Measurements from ENCODE around the gene DGKE. TPM values are rescaled to one million over a fixed set of nuclear protein-coding genes. Genes with fewer than 3 reads are reported as not detected.

The DGKE gene
- total RNA-seq, 1 donor from 2014 or later = 8.4 TPM

DNA sequence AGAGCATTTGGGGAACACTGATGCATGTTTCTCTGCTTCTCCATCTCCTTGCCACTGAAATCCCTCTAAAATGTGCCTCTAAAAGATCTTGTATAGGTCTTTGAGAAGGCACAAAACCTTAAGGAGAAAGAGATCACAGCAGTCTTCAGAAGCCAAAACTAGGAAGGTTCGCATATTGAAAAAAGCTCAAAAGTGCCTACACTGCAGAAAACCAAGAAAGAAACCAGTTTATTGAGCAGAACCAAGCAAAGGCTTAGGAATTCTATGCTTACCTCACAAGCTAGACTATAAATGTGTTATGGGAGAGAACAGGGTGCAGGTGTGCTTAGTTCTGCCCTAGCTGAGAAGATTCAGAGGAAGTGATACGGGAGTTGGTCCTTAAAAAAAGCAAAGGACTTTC, 16.6 kb downstream of the DGKE start:
- TF ChIP-seq, protein P1, sequence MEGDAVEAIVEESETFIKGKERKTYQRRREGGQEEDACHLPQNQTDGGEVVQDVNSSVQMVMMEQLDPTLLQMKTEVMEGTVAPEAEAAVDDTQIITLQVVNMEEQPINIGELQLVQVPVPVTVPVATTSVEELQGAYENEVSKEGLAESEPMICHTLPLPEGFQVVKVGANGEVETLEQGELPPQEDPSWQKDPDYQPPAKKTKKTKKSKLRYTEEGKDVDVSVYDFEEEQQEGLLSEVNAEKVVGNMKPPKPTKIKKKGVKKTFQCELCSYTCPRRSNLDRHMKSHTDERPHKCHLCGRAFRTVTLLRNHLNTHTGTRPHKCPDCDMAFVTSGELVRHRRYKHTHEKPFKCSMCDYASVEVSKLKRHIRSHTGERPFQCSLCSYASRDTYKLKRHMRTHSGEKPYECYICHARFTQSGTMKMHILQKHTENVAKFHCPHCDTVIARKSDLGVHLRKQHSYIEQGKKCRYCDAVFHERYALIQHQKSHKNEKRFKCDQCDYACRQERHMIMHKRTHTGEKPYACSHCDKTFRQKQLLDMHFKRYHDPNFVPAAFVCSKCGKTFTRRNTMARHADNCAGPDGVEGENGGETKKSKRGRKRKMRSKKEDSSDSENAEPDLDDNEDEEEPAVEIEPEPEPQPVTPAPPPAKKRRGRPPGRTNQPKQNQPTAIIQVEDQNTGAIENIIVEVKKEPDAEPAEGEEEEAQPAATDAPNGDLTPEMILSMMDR (IDR thresholded peaks at IDR 0.05; ENCODE audit: insufficient read depth, low read length, severe bottlenecking) = no peak
- Histone ChIP-seq H3K4me3 (ENCODE audit: low read depth, low read length) (no peak overlapping the region), H3K36me3 (ENCODE audit: control insufficient read depth, insufficient read depth, low read length) (peaks cover 3% of the 10 kb centered on the region), H3K27me3 (ENCODE audit: control insufficient read depth, insufficient read depth, low read length) (no peaks in the 10 kb centered on the region)
- no peak for FAIRE-seq
- no peak for DNase-seq (ENCODE audit: low read depth)

DNA sequence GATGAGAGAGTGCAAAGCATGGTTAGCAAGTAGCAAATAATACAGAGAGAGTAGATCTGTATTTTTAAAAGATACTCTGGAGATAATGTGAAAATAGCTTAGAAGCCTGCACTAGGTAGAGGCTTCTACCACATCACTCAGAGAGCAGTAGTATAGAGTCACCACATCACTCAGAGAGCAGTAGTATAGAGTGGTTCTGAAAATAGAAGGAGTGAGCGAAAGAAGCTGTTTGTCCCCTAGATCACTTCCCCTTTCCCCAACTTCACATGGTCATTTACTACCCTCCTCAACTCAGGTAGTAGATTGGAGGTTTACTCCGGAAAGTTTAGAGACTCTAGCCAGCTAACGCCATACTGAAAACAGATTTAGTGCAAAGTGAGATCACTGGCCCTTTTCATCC, 17.1 kb downstream of the DGKE start:
- FAIRE-seq = no peak
- no peaks in the 10 kb centered on the region for H3K27me3 ChIP-seq (ENCODE audit: control insufficient read depth, insufficient read depth, low read length)
- H3K36me3 ChIP-seq (ENCODE audit: control insufficient read depth, insufficient read depth, low read length) = peaks cover 3% of the 10 kb centered on the region
- no peak for DNase-seq (ENCODE audit: low read depth)
- TF ChIP-seq, protein P1 (IDR thresholded peaks at IDR 0.05; ENCODE audit: insufficient read depth, low read length, severe bottlenecking) = no peak
- H3K4me3 ChIP-seq (ENCODE audit: low read depth, low read length) = no peak overlapping the region

DNA sequence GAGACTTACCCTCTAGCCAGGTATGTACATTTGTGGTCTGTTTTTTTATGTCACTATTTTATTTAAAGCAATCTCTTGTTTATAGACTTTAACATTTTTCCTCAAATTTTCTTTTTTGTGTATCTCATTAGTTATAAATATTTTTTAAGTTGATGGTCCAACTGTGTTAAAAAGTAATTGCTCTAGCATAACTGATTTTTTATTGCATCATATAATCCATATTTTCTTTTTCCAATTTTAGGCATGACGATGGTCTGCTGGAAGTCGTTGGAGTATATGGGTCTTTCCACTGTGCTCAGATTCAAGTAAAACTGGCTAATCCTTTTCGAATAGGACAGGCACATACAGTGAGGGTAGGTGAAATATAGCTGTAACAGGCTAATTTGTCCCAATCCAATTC, 27.9 kb downstream of the DGKE start:
- H3K27me3 ChIP-seq (ENCODE audit: control insufficient read depth, insufficient read depth, low read length) = no peaks in the 10 kb centered on the region
- DNase-seq (ENCODE audit: low read depth) (no peak), FAIRE-seq (no peak)
- TF ChIP-seq, protein P1 (IDR thresholded peaks at IDR 0.05; ENCODE audit: insufficient read depth, low read length, severe bottlenecking) = no peak
- H3K36me3 ChIP-seq (ENCODE audit: control insufficient read depth, insufficient read depth, low read length) = peaks cover 1% of the 10 kb centered on the region
- H3K4me3 ChIP-seq (ENCODE audit: low read depth, low read length) = no peak overlapping the region

DNA sequence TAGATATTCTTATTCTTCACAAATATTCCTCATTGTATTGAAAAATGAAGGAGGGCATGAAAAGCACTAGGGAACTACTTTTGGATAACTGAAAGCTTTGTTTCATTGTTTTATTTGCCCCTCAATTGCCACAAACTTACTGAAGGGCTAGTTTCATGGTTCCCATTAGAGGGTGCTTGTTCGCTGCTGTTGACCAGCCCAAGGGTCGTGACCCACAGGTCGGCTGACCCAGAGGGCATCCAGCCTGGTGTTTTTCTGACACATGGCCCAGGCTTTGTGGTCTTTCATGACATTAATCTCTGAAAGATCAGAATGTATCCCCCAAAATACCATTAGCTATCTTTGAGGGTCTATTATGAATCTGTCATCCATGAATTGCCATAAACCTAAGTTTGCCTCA, 30.0 kb downstream of the DGKE start:
- Histone ChIP-seq H3K36me3 (ENCODE audit: control insufficient read depth, insufficient read depth, low read length) (peaks cover 1% of the 10 kb centered on the region), H3K27me3 (ENCODE audit: control insufficient read depth, insufficient read depth, low read length) (no peaks in the 10 kb centered on the region)
- FAIRE-seq = no peak

DNA sequence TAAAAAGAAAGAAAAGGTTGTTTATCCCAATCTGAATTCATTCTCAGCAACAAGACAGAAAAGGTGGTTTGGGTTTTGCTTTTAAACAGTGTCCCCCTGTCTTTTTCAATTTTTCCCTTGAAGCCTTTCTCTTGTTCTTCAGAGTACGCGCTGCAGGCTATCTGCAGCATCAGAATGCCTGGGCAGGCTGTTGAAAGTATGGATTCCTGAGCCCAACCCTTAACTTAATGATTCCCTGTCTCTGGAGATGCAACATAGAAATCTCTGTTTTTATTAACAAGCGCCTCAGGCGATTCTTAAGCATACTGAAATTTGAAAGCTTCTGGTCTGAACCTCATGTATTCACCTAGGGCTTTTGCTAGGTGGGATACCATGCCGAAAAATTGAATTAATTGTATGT, 32.1 kb downstream of the DGKE start:
- Histone ChIP-seq H3K36me3 (ENCODE audit: control insufficient read depth, insufficient read depth, low read length) (no peaks in the 10 kb centered on the region), H3K27me3 (ENCODE audit: control insufficient read depth, insufficient read depth, low read length) (no peaks in the 10 kb centered on the region), H3K4me3 (ENCODE audit: low read depth, low read length) (no peak overlapping the region)
- TF ChIP-seq, protein P1 (IDR thresholded peaks at IDR 0.05; ENCODE audit: insufficient read depth, low read length, severe bottlenecking) = no peak
- no peak for DNase-seq (ENCODE audit: low read depth)
- no peak for FAIRE-seq

More for the DNA sequence above, 30.0 kb downstream of the DGKE start:
- no peak for DNase-seq (ENCODE audit: low read depth)
- H3K4me3 ChIP-seq (ENCODE audit: low read depth, low read length) = no peak overlapping the region
- TF ChIP-seq, protein P1 (IDR thresholded peaks at IDR 0.05; ENCODE audit: insufficient read depth, low read length, severe bottlenecking) = no peak

DNA sequence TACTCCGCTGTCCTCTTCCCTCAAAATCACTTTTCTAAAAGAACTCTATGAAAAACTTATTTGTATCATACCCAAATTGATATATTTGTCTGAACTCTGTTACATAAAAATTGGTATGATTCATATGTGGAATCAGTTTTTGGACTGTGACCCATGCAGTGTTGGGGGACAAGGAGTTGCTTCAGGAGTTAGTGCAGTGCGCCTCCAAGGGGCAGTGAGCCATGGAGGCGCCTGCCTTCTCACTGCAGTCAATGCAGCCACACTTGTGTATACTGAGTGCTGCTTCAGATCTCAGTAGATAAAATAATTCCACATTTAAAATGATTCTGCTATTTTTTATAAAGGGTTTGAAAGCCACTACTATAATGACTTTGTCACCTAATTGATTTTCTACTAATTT, 32.5 kb downstream of the DGKE start:
- Histone ChIP-seq H3K4me3 (ENCODE audit: low read depth, low read length) (no peak overlapping the region), H3K36me3 (ENCODE audit: control insufficient read depth, insufficient read depth, low read length) (no peaks in the 10 kb centered on the region), H3K27me3 (ENCODE audit: control insufficient read depth, insufficient read depth, low read length) (no peaks in the 10 kb centered on the region)
- DNase-seq (ENCODE audit: low read depth) (no peak), FAIRE-seq (no peak)
- TF ChIP-seq, protein P1 (IDR thresholded peaks at IDR 0.05; ENCODE audit: insufficient read depth, low read length, severe bottlenecking) = no peak

All from bronchial epithelial cell (primary cell).